H1 (cell line): ENCODE results near the gene LRP11. TPM values are rescaled to one million over a fixed set of nuclear protein-coding genes. Genes with fewer than 3 reads are reported as not detected.
A peak's percentile ranks its signal among the peaks of the same experiment; 100 is the strongest.

Source experiments
- CTCF ChIA-PET: fragments of 300-600 bp; sonication (Branson Sonifier 250); formaldehyde crosslinking; loops from one replicate; lab custom pipeline; 2021; ENCODE audit not compliant: partially characterized antibody; lab: Charles Lee
- POLR2A ChIA-PET: fragments of 300-600 bp; sonication (Branson Sonifier 250); formaldehyde crosslinking; loops from one replicate; lab custom pipeline; 2021; ENCODE audit warnings: inconsistent platforms; ENCODE audit not compliant: partially characterized antibody; lab: Charles Lee
- DNase-seq, 2 experiments: peaks; one replicate each; pipeline versions ENCODE4 v3.0.0 to v3.0.0-alpha.2; 2010 to 2022; ENCODE audit warnings: low spot score in 2 of 2, low read depth in 1 of 2, mixed read lengths in 1 of 2
- FAIRE-seq: peaks from 2 replicates; lab custom pipeline; 2011; peaks lifted over from hg19 to GRCh38; lab: Jason Lieb, UNC
- H2AFZ ChIP-seq: 2 replicates; pipeline ENCODE4 v1.8.1; 2012; ENCODE audit warnings: low read length, inconsistent platforms
- H2AK5ac ChIP-seq: 2 replicates; pipeline ENCODE4 v1.6.1; 2013; ENCODE audit warnings: low read depth, low read length
- H2BK120ac ChIP-seq: replicated peaks from 2 replicates; pipeline ENCODE3; 2013; ENCODE audit warnings: low read depth, low read length, inconsistent platforms
- H2BK12ac ChIP-seq: 2 replicates; pipeline ENCODE4 v1.6.1; 2013; ENCODE audit warnings: low read depth, low read length
- H2BK15ac ChIP-seq: 2 replicates; pipeline ENCODE4 v1.6.1; 2013; ENCODE audit warnings: low read length
- H2BK20ac ChIP-seq: 2 replicates; pipeline ENCODE4 v1.6.1; 2013; ENCODE audit warnings: low read length
- H2BK5ac ChIP-seq: 2 replicates; pipeline ENCODE4 v1.6.1; 2013; ENCODE audit warnings: low read depth, low read length
- H3K14ac ChIP-seq: 2 replicates; pipeline ENCODE4 v1.6.1; 2013; ENCODE audit warnings: inconsistent platforms; ENCODE audit not compliant: insufficient read length
- H3K18ac ChIP-seq: 2 replicates; pipeline ENCODE4 v1.6.1; 2013; ENCODE audit warnings: low read length; ENCODE audit errors: extremely low read depth
- H3K23ac ChIP-seq: 2 replicates; pipeline ENCODE4 v1.6.1; 2013; ENCODE audit warnings: inconsistent platforms; ENCODE audit not compliant: insufficient read length
- H3K23me2 ChIP-seq: 2 replicates; pipeline ENCODE4 v1.6.1; 2013; ENCODE audit warnings: low read depth, low read length
- H3K27ac ChIP-seq: 2 replicates; pipeline ENCODE4 v1.6.1; 2011; ENCODE audit warnings: low read depth, low read length, inconsistent platforms
- H3K27me3 ChIP-seq, 4 experiments: replicated peaks in 1 of 4; 1 replicate in 1 of 4; 2 replicates in 3 of 4; pipeline versions ENCODE4 v1.6.1 to v1.8.1; 2011 to 2013; ENCODE audit warnings: low read length in 3 of 4, mild to moderate bottlenecking in 3 of 4, inconsistent platforms in 2 of 4, mixed read lengths in 2 of 4, moderate library complexity in 1 of 4; ENCODE audit not compliant: control insufficient read depth in 3 of 4, insufficient read depth in 3 of 4; ENCODE audit errors: extremely low read depth in 1 of 4
- H3K36me3 ChIP-seq, 4 experiments: 2 replicates each; pipeline versions ENCODE4 v1.6.1 to v1.8.1; 2011 to 2013; ENCODE audit warnings: mild to moderate bottlenecking in 4 of 4, low read length in 3 of 4, moderate library complexity in 2 of 4, control low read depth in 1 of 4, inconsistent platforms in 1 of 4; ENCODE audit not compliant: insufficient read depth in 4 of 4, control insufficient read depth in 2 of 4
- H3K4ac ChIP-seq: replicated peaks from 2 replicates; pipeline ENCODE3; 2013; ENCODE audit warnings: low read length, low read depth, mixed read lengths, inconsistent platforms; ENCODE audit not compliant: insufficient read length
- H3K4me1 ChIP-seq, 4 experiments: replicated peaks in 1 of 4; 1 replicate in 1 of 4; 2 replicates in 3 of 4; pipeline versions ENCODE4 v1.6.1 to v1.8.1; 2011 to 2013; ENCODE audit warnings: low read length in 3 of 4, inconsistent platforms in 2 of 4, mixed read lengths in 1 of 4; ENCODE audit not compliant: insufficient read depth in 4 of 4, control insufficient read depth in 3 of 4
- H3K4me2 ChIP-seq, 2 experiments: 2 replicates each; pipeline versions ENCODE4 v1.6.1 to v1.8.1; 2011 to 2013; ENCODE audit warnings: low read depth in 2 of 2, low read length in 2 of 2, control low read depth in 1 of 2, inconsistent platforms in 1 of 2, mild to moderate bottlenecking in 1 of 2; ENCODE audit not compliant: insufficient read depth in 1 of 2
- H3K4me3 ChIP-seq, 4 experiments: fragments of 200-600, 300-600 bp in 1 of 4; sonication (generic), shearing (Covaris generic), sonication (Bioruptor Twin) in 1 of 4; 2 replicates each; pipeline versions ENCODE4 v1.5.1 to v1.8.1; 2011 to 2016; ENCODE audit warnings: low read length in 4 of 4, low read depth in 3 of 4, control low read depth in 2 of 4, inconsistent platforms in 2 of 4, mild to moderate bottlenecking in 2 of 4, mixed read lengths in 1 of 4, moderate library complexity in 1 of 4; ENCODE audit not compliant: insufficient read depth in 2 of 4; ENCODE audit errors: extremely low read depth in 1 of 4
- H3K56ac ChIP-seq: replicated peaks from 2 replicates; pipeline ENCODE3; 2013; ENCODE audit warnings: low read depth, mild to moderate bottlenecking, mixed read lengths, low read length, inconsistent platforms; ENCODE audit not compliant: insufficient read length
- H3K79me1 ChIP-seq: 2 replicates; pipeline ENCODE4 v1.6.1; 2013; ENCODE audit warnings: low read depth, low read length, control low read depth
- H3K79me2 ChIP-seq, 2 experiments: 2 replicates each; pipeline versions ENCODE4 v1.6.1 to v1.8.1; 2012 to 2013; ENCODE audit warnings: low read length in 2 of 2, mild to moderate bottlenecking in 2 of 2, inconsistent platforms in 1 of 2; ENCODE audit not compliant: insufficient read depth in 2 of 2, control insufficient read depth in 1 of 2
- H3K9ac ChIP-seq, 4 experiments: replicated peaks in 1 of 4; 1 replicate in 1 of 4; 2 replicates in 3 of 4; pipeline versions ENCODE4 v1.6.1 to v1.8.1; 2011 to 2013; ENCODE audit warnings: low read depth in 3 of 4, low read length in 3 of 4, control low read depth in 2 of 4, mild to moderate bottlenecking in 2 of 4, moderate library complexity in 2 of 4, inconsistent platforms in 1 of 4; ENCODE audit errors: extremely low read depth in 1 of 4
- H3K9me3 ChIP-seq, 2 experiments: 2 replicates each; pipeline versions ENCODE4 v1.6.1 to v1.8.1; 2012 to 2013; ENCODE audit warnings: mild to moderate bottlenecking in 2 of 2, moderate library complexity in 2 of 2, control low read depth in 1 of 2, inconsistent platforms in 1 of 2, low read depth in 1 of 2, low read length in 1 of 2, mixed read lengths in 1 of 2; ENCODE audit not compliant: insufficient read depth in 2 of 2
- H4K20me1 ChIP-seq, 2 experiments: replicated peaks in 1 of 2; 2 replicates each; pipeline versions ENCODE3 to v1.8.1; 2011 to 2013; ENCODE audit warnings: inconsistent platforms in 2 of 2, low read length in 2 of 2, mild to moderate bottlenecking in 1 of 2; ENCODE audit not compliant: insufficient read depth in 2 of 2, control insufficient read depth in 1 of 2
- H4K5ac ChIP-seq: 2 replicates; pipeline ENCODE4 v1.6.1; 2013; ENCODE audit warnings: low read length, low read depth, mixed read lengths, inconsistent platforms; ENCODE audit not compliant: insufficient read length
- H4K8ac ChIP-seq: 2 replicates; pipeline ENCODE4 v1.8.0; 2013; ENCODE audit warnings: mild to moderate bottlenecking, moderate library complexity, low read length, inconsistent platforms; ENCODE audit not compliant: insufficient read depth; ENCODE audit errors: extremely low read depth
- H4K91ac ChIP-seq: replicated peaks from 2 replicates; pipeline ENCODE3; 2013; ENCODE audit warnings: low read length, mixed read lengths, inconsistent platforms; ENCODE audit not compliant: insufficient read length
- BACH1 ChIP-seq: IDR thresholded peaks from 2 replicates; pipeline ENCODE4 v1.6.1; 2012; ENCODE audit warnings: low read length, improper control_type of control experiment
- CEBPB ChIP-seq: IDR thresholded peaks from 2 replicates; pipeline ENCODE4 v1.6.1; 2012; ENCODE audit warnings: low read depth, low read length
- MAFK ChIP-seq: IDR thresholded peaks from 2 replicates; pipeline ENCODE4 v1.6.1; 2012; ENCODE audit warnings: low read depth, mild to moderate bottlenecking, improper control_type of control experiment, low read length
- SIX5 ChIP-seq: IDR thresholded peaks from 2 replicates; pipeline ENCODE4 v1.6.1; 2011; ENCODE audit warnings: mild to moderate bottlenecking, low read depth, low read length
- TEAD4 ChIP-seq: IDR thresholded peaks from 2 replicates; pipeline ENCODE4 v1.6.1; 2012; ENCODE audit warnings: low read depth, low read length, inconsistent platforms, mixed read lengths
- WGBS, 2 experiments: shearing (Covaris generic) in 1 of 2; methylation state at CpG; one replicate each; pipeline versions ENCODE4 v1.1.6 to v1.1.7; 2013 to 2015; ENCODE audit warnings: low lambda C conversion rate in 2 of 2, mixed read lengths in 2 of 2, inconsistent platforms in 1 of 2, low coverage in 1 of 2, missing lambda C conversion rate in 1 of 2; ENCODE audit not compliant: insufficient replicate concordance in 2 of 2, insufficient coverage in 1 of 2, insufficient read length in 1 of 2; ENCODE audit errors: extremely low coverage in 1 of 2, missing lambda C conversion rate in 1 of 2; 5-methylcytosine and 5-hydroxymethylcytosine counted together
- polyA plus RNA-seq, 7 experiments: library from polyadenylated mRNA; depleted of rRNA in 3 of 7; stranded (reverse) in 5 of 7; unstranded in 2 of 7; fragments of >200 nt in 5 of 7; fragments of 200-250 nt in 2 of 7; gene quantifications; 1 replicate in 5 of 7; 2 replicates in 1 of 7; 4 replicates in 1 of 7; pipeline versions ENCODE4 v1.2.1 to v1.2.3, GENCODE V29; 2011 to 2013; ENCODE audit warnings: missing spikeins in 2 of 7, mixed read lengths in 2 of 7
- total RNA-seq: library from RNA; stranded (reverse); fragmentation: NEBNext Ultra II Directional; extraction: Animal tissue kit (Norgen Biotek cat#: 25700); gene quantifications from 2 replicates; pipeline ENCODE4 v1.2.1, GENCODE V29; 2021

The LRP11 gene
- total and polyA plus RNA-seq, 2 of the 8 experiments (the other 6 are each of a cell fraction or from before 2014, with no cell fraction given) = 11.0 to 20.0 TPM

- Histone ChIP-seq H3K14ac (no peak overlapping the region), H3K79me1 (no peaks in the 10 kb centered on the region), H4K5ac (no peak overlapping the region), H2BK120ac (no peak overlapping the region), H3K36me3 (no peaks in the 10 kb centered on the region), H2AFZ (peak overlapping the region; percentile 94), H4K20me1 (no peaks in the 10 kb centered on the region), H3K27me3 (no peaks in the 10 kb centered on the region), H2BK20ac (peak overlapping the region; percentile 1; the same call in 1 of the 2 replicates), H2BK5ac (peak overlapping the region; percentile 73; the same call in 1 of the 2 replicates), H3K4me3 (no peak overlapping the region), H3K4ac (peak overlapping the region; percentile 21), H2BK15ac (no peak overlapping the region; the same call in 1 of the 2 replicates), H4K91ac (no peak overlapping the region), H3K9me3 (no peaks in the 10 kb centered on the region), H3K56ac (no peak overlapping the region), H3K79me2 (no peaks in the 10 kb centered on the region), H3K4me2 (peak overlapping the region in 1 of 2 experiments; percentile 49; a peak in 2 of 4 replicates), H4K8ac (no peak overlapping the region), H3K27ac (no peak overlapping the region), H2BK12ac (peak overlapping the region; percentile 63; the same call in 1 of the 2 replicates), H2AK5ac (no peak overlapping the region), H3K9ac (no peak overlapping the region), H3K23ac (no peak overlapping the region), H3K4me1 (peaks cover 0 to 8% (median under 1%) of the 10 kb centered on the region in 4 experiments; a peak in 3 of 7 replicates), H3K23me2 (peaks cover 11% of the 10 kb centered on the region; the same call in 1 of the 2 replicates), H3K18ac (0 out of 2 replicates have a peak overlapping the region, but pooled peaks have one; percentile 75)
- ChIA-PET POLR2A (interaction anchor here (1.0 to 1.3 kb wide), 3 partner anchors 9 to 236 kb away, joined by 3 read pairs; no protein-coding TSS in a partner anchor), CTCF (interaction anchor here (0.9 to 2.9 kb wide), 7 partner anchors 10 to 82 kb away, joined by 4 to 11 read pairs (median 5); no protein-coding TSS in a partner anchor)
- FAIRE-seq = no peak
- DNase-seq = peak in 1 of 2 experiments; percentile 70
- TF ChIP-seq MAFK (peak; percentile 98), TEAD4 (peak; percentile 51; the same call in 1 of the 2 replicates), CEBPB (peak; percentile 83), SIX5 (no peak), BACH1 (peak; percentile 100)
- WGBS, 2 experiments = 45% methylated on average over 4 of the region's 4 CpGs; no CpG with 5 or more reads in 1 of the 2 experiments
These were observed 3.9 kb upstream of the LRP11 start for GRCh38 chr6:149867876-149868640.
